Prostate gland (tissue), 2 donors: ENCODE measurements around the gene VSIG1. TPM values are rescaled to one million over a fixed set of nuclear protein-coding genes. Genes with fewer than 3 reads are reported as not detected.

Source experiments
- DNase-seq: peaks from one replicate; pipeline ENCODE4 v3.0.0-alpha.2; 2019; ENCODE audit warnings: low spot score
- H3K27ac ChIP-seq, 2 donors: fragments of 200-600 bp; sonication (generic); 2 replicates each; pipeline ENCODE4 v1.5.1; 2017 to 2019
- H3K27me3 ChIP-seq: fragments of 200-600 bp; sonication (generic); replicated peaks from 2 replicates; pipeline ENCODE4 v1.5.1; 2019; ENCODE audit not compliant: insufficient read depth
- H3K36me3 ChIP-seq, 2 donors: fragments of 200-600 bp; sonication (generic); 1 replicate in 1 of 2; 2 replicates in 1 of 2; pipeline versions ENCODE4 v1.5.1 to v1.8.1; 2017 to 2019
- H3K4me1 ChIP-seq: fragments of 200-600 bp; sonication (generic); replicated peaks from 2 replicates; pipeline ENCODE4 v1.5.1; 2019
- H3K4me3 ChIP-seq, 2 donors: fragments of 200-600 bp; sonication (generic); 2 replicates each; pipeline ENCODE4 v1.5.1; 2017 to 2019
- H3K9me3 ChIP-seq: fragments of 200-600 bp; sonication (generic); 2 replicates; pipeline ENCODE4 v1.5.1; 2017
- POLR2A ChIP-seq: fragments of 450-650 bp; IDR thresholded peaks from one replicate; pipeline ENCODE4 v1.6.1; 2016; ENCODE audit warnings: antibody characterized with exemption, mild to moderate bottlenecking
- POLR2AphosphoS5 ChIP-seq: sonication (generic); formaldehyde crosslinking; IDR thresholded peaks from one replicate; pipeline ENCODE4 v1.6.1; 2017; ENCODE audit warnings: antibody characterized with exemption
- WGBS: methylation state at CpG from one replicate; pipeline ENCODE4 v1.1.5; 2018; 5-methylcytosine and 5-hydroxymethylcytosine counted together
- intact Hi-C: fragments of 100-400 bp; cut with DNase I; formaldehyde crosslinking; loops from one replicate; pipeline ENCODE4 v1.14.2; 2022
- total RNA-seq, 2 donors: library from RNA; depleted of rRNA; stranded (reverse); fragments of >200 nt; gene quantifications; one replicate each; pipeline ENCODE4 v1.1.0, GENCODE V29; 2016
- TF ChIP-seq, protein P1 (sequence below), 4 experiments: fragments of 200-600 bp in 2 of 4; fragments of 450-650 bp in 2 of 4; sonication (generic) in 2 of 4; IDR thresholded peaks; 1 replicate in 3 of 4; 2 replicates in 1 of 4; pipeline ENCODE4 v1.5.1; 2016 to 2019; ENCODE audit warnings: antibody characterized with exemption in 4 of 4, mild to moderate bottlenecking in 2 of 4, moderate library complexity in 2 of 4

The VSIG1 gene
- total RNA-seq: 100 to 1,000 TPM in 1 of 2 donors, under 1 TPM in 1; 0.41 to 250 TPM

GRCh38 chrX:108044554-108045256 lies at the start of gene VSIG1:
Gene VSIG1, plus strand, starts transcription at chrX:108045065. Its CDS starts 66 bp downstream, at chrX:108045131.
- no peaks in the 10 kb centered on the region for H3K27me3 ChIP-seq
- H3K4me3 ChIP-seq: no peak within 1 kb of the TSS
- no peaks in the 10 kb centered on the region for H3K4me1 ChIP-seq
- intact Hi-C loops: no loop called here
- TF ChIP-seq POLR2AphosphoS5: no peak
- no peak for TF ChIP-seq POLR2A
- TF ChIP-seq, protein P1, sequence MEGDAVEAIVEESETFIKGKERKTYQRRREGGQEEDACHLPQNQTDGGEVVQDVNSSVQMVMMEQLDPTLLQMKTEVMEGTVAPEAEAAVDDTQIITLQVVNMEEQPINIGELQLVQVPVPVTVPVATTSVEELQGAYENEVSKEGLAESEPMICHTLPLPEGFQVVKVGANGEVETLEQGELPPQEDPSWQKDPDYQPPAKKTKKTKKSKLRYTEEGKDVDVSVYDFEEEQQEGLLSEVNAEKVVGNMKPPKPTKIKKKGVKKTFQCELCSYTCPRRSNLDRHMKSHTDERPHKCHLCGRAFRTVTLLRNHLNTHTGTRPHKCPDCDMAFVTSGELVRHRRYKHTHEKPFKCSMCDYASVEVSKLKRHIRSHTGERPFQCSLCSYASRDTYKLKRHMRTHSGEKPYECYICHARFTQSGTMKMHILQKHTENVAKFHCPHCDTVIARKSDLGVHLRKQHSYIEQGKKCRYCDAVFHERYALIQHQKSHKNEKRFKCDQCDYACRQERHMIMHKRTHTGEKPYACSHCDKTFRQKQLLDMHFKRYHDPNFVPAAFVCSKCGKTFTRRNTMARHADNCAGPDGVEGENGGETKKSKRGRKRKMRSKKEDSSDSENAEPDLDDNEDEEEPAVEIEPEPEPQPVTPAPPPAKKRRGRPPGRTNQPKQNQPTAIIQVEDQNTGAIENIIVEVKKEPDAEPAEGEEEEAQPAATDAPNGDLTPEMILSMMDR (IDR thresholded peaks at IDR 0.05): no peak
- no peak within 1 kb of the TSS for H3K27ac ChIP-seq
- DNase-seq: no peak
- 68% methylated on average over 10 of the region's 10 CpGs for WGBS
- H3K9me3 ChIP-seq: no peaks in the 10 kb centered on the region
- H3K36me3 ChIP-seq: no peaks in the 10 kb centered on the region

- Histone ChIP-seq H3K36me3 (no peaks in the 10 kb centered on the region), H3K9me3 (no peaks in the 10 kb centered on the region), H3K4me3 (no peak overlapping the region), H3K4me1 (no peaks in the 10 kb centered on the region), H3K27ac (no peak overlapping the region), H3K27me3 (no peaks in the 10 kb centered on the region)
- 82% methylated on average over 6 of the region's 6 CpGs for WGBS
- no peak for DNase-seq
- intact Hi-C loops: no loop called here
- TF ChIP-seq POLR2A (no peak), POLR2AphosphoS5 (no peak)
- TF ChIP-seq, protein P1 (IDR thresholded peaks at IDR 0.05): no peak
Measured at GRCh38 chrX:107996124-107996523, 48.7 kb upstream of the VSIG1 start.

- peak; percentile 41 for DNase-seq
- 80% methylated on average over 1 of the region's 2 CpGs for WGBS
- H3K9me3 ChIP-seq: no peaks in the 10 kb centered on the region
- no peaks in the 10 kb centered on the region for H3K27me3 ChIP-seq
- H3K4me3 ChIP-seq: no peak overlapping the region
- no peaks in the 10 kb centered on the region for H3K4me1 ChIP-seq
- H3K36me3 ChIP-seq: no peaks in the 10 kb centered on the region
- H3K27ac ChIP-seq: no peak overlapping the region
- TF ChIP-seq POLR2A (no peak), POLR2AphosphoS5 (peak; percentile 9)
- intact Hi-C loops: no loop called here
Measured at GRCh38 chrX:108000751-108001150, 44.1 kb upstream of the VSIG1 start.

DNA sequence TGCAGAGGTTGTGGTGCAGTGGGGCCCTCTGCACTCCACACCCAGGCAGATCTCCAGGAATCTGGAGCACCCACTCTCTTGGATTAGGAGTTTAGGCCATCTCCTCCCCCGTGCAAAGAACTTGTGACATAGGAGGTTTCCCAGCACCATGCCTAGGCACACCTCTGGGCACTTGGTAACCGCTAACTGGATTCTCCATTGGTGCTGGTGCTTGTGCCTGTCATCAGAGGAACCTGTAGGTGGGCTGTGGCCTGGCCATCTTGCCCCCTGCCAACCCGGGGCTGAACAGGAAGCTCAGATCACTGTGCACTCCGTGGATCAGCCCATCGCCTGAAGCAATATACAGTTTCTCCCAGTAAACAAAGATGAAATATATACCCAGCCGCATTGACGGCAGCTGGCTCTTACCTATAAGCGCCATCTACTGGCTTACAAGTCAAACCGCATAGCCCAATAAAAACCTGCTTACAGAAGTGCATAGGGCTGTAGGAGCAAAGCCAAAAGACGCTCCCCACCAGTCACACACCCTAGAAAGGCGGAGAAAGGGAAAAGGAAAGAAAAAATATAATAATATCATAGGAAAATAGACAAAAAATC lies 43.5 kb upstream of the VSIG1 start:
- Histone ChIP-seq H3K9me3 (no peaks in the 10 kb centered on the region), H3K36me3 (no peaks in the 10 kb centered on the region), H3K4me3 (no peak overlapping the region), H3K4me1 (no peaks in the 10 kb centered on the region), H3K27me3 (no peaks in the 10 kb centered on the region), H3K27ac (no peak overlapping the region)
- WGBS: 27% methylated on average over 11 of the region's 11 CpGs
- intact Hi-C loops: no loop called here
- peak; percentile 12 for DNase-seq
- TF ChIP-seq POLR2AphosphoS5 (no peak), POLR2A (no peak)
- TF ChIP-seq, protein P1 (IDR thresholded peaks at IDR 0.05): peak in 1 of 4 experiments; percentile 31

DNA sequence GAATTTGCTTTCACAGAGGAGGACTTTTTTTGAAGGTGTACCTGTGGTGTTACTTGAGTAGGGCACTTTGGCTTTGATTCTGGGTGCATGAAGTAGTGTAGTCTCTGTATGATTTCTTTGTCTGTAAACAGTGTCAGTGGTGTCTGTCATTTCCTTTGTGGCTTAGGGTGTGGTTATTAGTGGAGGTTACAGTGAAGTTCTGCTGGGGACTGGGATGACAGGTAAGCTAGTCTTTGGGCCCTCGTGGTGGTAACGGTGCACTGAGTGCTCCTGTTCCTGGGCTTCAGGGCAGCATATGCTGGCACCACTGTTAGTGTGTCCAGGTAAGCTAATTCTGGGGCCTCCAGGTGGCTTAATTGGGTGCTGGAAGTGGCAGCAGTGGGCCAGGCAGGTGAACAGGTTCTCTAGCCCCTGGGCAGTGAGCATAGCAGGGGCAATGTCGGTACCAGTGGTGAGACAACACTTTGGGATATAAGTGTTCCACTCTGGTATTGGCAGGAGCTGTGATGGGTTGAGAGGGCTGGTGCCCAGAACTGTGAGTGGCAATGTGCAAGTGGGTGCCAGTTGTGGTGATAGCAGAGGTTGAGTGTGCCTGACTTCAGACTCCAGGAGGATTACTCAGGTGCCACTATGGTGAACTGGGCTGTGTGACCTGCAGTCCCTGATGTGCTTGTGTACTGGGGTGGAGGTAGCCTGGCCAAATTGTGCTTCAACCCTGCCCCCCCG lies 26.0 kb upstream of the VSIG1 start:
- no peak for TF ChIP-seq POLR2AphosphoS5
- TF ChIP-seq, protein P1 (IDR thresholded peaks at IDR 0.05): no peak
- TF ChIP-seq POLR2A: no peak
- Histone ChIP-seq H3K36me3 (no peaks in the 10 kb centered on the region), H3K4me3 (no peak overlapping the region), H3K27me3 (no peaks in the 10 kb centered on the region), H3K27ac (no peak overlapping the region), H3K4me1 (no peaks in the 10 kb centered on the region), H3K9me3 (no peaks in the 10 kb centered on the region)
- WGBS: 80% methylated on average over 2 of the region's 4 CpGs
- intact Hi-C loops: no loop called here
- DNase-seq: no peak
